PFSK-1 (cell line): ENCODE results near the gene SPO11.

Source experiments
- FOXP2 ChIP-seq: optimal IDR thresholded peaks from 2 replicates; pipeline ENCODE3; 2011; ENCODE audit warnings: borderline replicate concordance, control low read depth, inconsistent platforms; ENCODE audit not compliant: insufficient read depth; ENCODE audit errors: extremely low read length, extremely low read depth
- POLR2AphosphoS5 ChIP-seq: IDR thresholded peaks from 2 replicates; pipeline ENCODE4 v1.6.1; 2012; ENCODE audit warnings: low read depth, mild to moderate bottlenecking, control low read depth, low read length, moderate library complexity
- SIN3A ChIP-seq: IDR thresholded peaks from 2 replicates; pipeline ENCODE4 v1.6.1; 2012; ENCODE audit warnings: mild to moderate bottlenecking, low read length, moderate library complexity, borderline replicate concordance; ENCODE audit not compliant: insufficient read depth
- TAF1 ChIP-seq: IDR thresholded peaks from 2 replicates; pipeline ENCODE4 v1.6.1; 2012; ENCODE audit warnings: low read length, control low read depth, borderline replicate concordance; ENCODE audit not compliant: insufficient read depth
- TF ChIP-seq, protein P1 (sequence below), 2 experiments: IDR thresholded peaks; 2 replicates each; pipeline versions ENCODE4 v1.6.1 to v1.8.0; 2011 to 2012; ENCODE audit warnings: low read depth in 2 of 2, low read length in 2 of 2, control low read depth in 1 of 2, inconsistent platforms in 1 of 2, mild to moderate bottlenecking in 1 of 2, moderate library complexity in 1 of 2; ENCODE audit not compliant: insufficient read depth in 1 of 2

Gene SPO11

DNA sequence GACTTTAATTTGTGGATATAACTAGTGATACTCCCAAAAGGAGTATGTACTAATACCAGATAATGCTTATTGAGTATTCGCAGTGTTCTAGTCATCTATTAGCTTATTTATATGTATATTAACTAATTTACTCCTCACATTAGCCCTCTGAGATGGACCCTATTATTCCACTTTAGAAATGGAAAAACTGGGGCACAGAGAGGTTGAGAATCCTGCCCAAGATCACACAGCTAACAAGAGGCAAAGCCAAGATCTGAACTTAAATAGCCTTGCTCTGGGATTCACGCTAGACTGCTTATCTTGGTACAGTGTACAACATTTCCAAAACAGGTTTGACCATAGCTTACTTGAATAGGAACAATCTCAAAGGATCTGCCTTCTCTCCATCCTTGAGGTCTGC is 8.5 kb upstream of the SPO11 start:
- TF ChIP-seq FOXP2: no peak
- TF ChIP-seq TAF1: no peak
- no peak for TF ChIP-seq SIN3A
- TF ChIP-seq, protein P1, sequence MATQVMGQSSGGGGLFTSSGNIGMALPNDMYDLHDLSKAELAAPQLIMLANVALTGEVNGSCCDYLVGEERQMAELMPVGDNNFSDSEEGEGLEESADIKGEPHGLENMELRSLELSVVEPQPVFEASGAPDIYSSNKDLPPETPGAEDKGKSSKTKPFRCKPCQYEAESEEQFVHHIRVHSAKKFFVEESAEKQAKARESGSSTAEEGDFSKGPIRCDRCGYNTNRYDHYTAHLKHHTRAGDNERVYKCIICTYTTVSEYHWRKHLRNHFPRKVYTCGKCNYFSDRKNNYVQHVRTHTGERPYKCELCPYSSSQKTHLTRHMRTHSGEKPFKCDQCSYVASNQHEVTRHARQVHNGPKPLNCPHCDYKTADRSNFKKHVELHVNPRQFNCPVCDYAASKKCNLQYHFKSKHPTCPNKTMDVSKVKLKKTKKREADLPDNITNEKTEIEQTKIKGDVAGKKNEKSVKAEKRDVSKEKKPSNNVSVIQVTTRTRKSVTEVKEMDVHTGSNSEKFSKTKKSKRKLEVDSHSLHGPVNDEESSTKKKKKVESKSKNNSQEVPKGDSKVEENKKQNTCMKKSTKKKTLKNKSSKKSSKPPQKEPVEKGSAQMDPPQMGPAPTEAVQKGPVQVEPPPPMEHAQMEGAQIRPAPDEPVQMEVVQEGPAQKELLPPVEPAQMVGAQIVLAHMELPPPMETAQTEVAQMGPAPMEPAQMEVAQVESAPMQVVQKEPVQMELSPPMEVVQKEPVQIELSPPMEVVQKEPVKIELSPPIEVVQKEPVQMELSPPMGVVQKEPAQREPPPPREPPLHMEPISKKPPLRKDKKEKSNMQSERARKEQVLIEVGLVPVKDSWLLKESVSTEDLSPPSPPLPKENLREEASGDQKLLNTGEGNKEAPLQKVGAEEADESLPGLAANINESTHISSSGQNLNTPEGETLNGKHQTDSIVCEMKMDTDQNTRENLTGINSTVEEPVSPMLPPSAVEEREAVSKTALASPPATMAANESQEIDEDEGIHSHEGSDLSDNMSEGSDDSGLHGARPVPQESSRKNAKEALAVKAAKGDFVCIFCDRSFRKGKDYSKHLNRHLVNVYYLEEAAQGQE (IDR thresholded peaks at IDR 0.05; ENCODE audit: insufficient read depth in 1 of 2, low read depth in 2 of 2, low read length in 2 of 2): no peak
- no peak for TF ChIP-seq POLR2AphosphoS5

DNA sequence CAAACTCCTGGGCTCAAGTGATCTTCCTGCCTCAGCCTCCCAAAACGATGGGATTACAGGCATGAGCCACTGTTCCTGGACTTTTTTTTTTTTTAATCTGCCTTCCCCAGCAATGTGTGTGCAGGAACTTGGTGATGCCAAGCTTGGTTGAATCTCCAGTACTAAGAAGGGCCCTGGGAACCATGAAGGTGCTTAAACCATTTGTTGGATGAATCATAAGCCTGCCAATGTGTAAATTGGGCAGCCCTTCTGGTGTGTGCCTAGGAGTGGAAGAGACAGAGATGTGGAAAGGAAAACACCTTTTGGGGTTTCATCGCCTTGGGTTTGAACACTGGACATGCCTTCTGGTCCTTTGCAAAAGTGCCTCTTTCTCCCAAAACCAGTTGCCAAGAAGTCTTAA is 7.1 kb upstream of the SPO11 start:
- no peak for TF ChIP-seq TAF1
- TF ChIP-seq SIN3A: no peak
- TF ChIP-seq, protein P1 (IDR thresholded peaks at IDR 0.05; ENCODE audit: insufficient read depth in 1 of 2, low read depth in 2 of 2, low read length in 2 of 2): no peak
- TF ChIP-seq FOXP2: no peak

DNA sequence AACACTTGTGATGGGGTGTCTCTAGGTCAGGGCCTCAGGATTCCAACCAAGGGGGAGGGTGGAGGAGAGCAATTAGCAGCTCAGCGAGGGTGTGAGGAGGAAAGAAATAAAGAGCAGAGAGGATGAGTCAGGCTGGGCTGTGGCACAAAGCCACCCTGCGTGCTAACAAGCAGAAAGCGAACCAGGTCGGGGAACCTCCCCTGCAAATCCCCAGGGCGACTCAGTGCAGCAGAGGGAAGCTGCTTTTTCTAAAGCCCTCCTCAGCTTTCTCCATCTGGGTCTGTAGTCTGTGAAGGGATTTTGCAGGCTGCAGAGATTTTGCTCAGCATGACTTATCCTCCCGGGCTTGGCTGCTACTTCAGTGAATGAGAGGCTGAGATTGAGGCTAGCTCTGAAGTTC is 6.6 kb upstream of the SPO11 start:
- TF ChIP-seq FOXP2 (no peak), TAF1 (no peak), POLR2AphosphoS5 (no peak), SIN3A (no peak)
- TF ChIP-seq, protein P1 (IDR thresholded peaks at IDR 0.05; ENCODE audit: insufficient read depth in 1 of 2, low read depth in 2 of 2, low read length in 2 of 2): no peak

DNA sequence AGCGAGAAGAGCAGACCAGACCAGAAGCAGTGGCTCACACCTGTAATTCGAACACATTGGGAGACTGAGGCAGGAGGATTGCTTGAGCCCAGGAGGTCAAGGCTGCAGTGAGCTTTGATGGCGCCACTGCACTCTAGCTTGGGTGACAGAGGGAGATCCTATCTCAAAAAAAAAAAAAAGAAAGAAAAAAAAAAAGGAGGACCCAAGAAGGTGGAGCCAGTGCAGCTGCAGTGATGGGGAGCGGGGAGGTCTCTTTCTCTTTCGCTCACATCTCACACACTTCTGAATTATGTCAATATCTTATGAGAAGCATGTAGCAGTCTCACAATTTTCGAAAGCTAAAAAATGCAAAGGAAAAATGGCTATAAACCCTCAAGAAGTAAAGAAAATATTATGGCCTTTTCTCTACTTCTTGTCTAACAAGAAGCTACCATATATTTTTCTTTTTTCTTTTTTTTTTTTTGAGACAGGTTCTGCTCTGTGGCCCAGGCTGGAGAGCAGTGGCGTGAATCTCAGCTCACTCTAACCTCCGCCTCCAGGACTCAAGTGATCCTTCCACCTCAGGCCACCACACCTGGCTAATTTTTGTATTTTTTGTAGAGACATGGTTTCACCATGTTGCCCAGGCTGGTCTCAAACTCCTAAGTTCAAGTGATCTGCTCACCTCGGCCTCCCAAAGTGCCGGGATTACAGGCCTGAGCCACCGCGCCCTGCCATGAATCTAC is 3.8 kb upstream of the SPO11 start:
- no peak for TF ChIP-seq FOXP2
- no peak for TF ChIP-seq POLR2AphosphoS5

DNA sequence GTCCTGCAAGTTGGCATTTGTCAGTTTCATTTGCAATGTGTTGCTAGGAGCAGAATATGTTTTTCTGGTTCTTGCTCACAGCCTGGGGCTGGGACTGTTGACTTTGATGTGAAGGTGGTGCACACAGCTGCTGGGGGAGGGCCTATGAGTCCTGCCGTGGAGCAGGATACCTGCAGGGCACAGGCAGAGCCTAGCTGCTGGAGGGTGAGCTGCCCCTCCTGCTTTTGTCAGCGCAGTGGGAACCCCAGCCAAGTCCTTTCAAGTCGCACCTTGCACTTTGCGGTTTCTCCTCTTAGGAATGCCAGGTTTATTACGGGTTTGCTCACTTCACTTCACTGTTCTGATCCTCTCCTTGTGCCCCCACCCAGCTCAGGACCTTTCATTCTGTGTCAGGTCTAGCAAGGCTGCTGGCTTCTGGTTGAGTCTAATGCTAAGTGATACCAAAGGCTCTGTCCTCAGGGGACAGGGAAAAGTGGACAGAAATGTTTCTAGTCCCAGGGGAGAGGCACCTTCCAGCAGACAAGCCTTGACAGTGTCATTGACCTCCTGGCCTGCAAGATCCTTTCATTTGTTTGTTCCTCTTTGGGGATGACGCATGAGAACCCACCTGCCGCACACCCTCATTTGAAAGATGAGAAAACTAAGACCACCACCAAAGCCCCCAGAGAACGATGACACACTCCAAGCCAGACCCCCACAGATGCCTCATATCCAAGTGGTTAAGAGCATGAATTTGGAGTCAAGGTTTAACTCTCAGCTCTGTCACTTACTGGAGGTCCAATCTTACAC is 2.7 kb upstream of the SPO11 start:
- TF ChIP-seq FOXP2 (no peak), SIN3A (no peak), TAF1 (no peak), POLR2AphosphoS5 (no peak)
- TF ChIP-seq, protein P1 (IDR thresholded peaks at IDR 0.05; ENCODE audit: insufficient read depth in 1 of 2, low read depth in 2 of 2, low read length in 2 of 2): no peak
